ENCODE measurements around the gene PALD1. TPM values are rescaled to one million over a fixed set of nuclear protein-coding genes. Genes with fewer than 3 reads are reported as not detected.

PALD1 gene
- total RNA-seq, 1 donor from 2014 or later = 5.2 TPM

- intact Hi-C loops (cut with micrococcal nuclease) = no loop called here
- ATAC-seq (no peak), DNase-seq (no peak)
These were observed 23.3 kb upstream of the PALD1 start for GRCh38 chr10:70455213-70455630.

DNA sequence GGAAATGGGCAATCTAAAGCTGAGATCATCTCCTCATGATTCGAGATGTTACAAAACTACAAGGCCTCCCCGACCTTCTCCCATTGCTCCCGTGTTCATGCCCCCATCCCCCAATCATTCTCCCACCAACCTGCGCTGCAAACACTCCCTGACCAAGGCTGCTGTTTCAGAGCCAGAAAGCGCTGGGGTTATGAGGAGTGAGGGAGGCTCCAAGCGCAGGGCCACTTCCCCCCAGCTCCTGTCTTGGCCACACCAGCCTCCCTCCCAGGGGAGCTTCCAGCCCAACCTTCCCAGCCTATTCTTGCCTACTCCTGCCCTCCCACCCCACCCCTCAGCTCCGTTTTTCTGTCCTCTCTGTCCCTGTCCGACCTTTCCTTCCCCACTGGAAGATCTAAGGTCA is 22.4 kb upstream of the PALD1 start:
- ATAC-seq (no peak), DNase-seq (no peak)
- intact Hi-C loops (cut with micrococcal nuclease) = no loop called here

GRCh38 chr10:70457759-70458305 is 20.7 kb upstream of the PALD1 start:
- ATAC-seq = no peak
- DNase-seq = no peak
- intact Hi-C loops (cut with micrococcal nuclease) = no loop called here

DNA sequence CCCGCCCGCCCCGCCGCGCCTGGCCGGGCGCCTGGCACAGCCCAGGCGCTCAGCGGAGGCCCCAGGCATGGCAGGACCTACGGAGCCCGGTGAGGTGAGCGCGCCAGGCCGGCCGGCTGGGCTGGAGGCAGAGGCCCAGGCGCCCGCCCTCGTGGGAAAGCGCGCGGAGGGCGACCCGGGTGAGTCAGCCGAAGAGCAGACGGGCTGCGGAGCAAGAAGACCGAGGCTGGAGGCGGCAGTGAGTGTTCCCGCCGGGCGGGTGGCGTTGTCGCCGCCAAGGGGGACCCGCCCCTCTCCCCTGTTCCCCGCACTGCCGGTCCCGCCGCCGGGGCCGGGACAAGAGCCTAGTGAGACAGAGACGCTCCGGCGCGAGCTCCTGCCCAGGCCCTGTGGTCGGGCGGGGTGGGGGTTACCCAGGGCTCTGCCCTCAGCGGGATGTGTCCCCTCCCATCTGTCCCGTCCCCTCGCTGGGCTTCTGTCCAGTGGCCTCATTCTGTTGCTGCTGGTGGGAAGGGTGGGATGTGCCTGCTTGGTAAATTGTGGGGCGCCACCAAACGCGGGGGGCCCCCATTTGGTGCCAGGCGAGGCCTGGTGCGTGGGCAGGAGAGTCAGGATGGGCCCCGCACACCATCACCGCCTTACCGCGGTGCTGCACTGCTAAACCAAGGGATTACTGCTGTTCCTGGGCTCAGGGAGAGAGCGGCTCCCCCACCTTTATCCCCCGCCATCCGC is 20.1 kb upstream of the PALD1 start:
- peak; percentile 88 for DNase-seq
- ATAC-seq = peak; percentile 75
- intact Hi-C loops (cut with micrococcal nuclease) = no loop called here

DNA sequence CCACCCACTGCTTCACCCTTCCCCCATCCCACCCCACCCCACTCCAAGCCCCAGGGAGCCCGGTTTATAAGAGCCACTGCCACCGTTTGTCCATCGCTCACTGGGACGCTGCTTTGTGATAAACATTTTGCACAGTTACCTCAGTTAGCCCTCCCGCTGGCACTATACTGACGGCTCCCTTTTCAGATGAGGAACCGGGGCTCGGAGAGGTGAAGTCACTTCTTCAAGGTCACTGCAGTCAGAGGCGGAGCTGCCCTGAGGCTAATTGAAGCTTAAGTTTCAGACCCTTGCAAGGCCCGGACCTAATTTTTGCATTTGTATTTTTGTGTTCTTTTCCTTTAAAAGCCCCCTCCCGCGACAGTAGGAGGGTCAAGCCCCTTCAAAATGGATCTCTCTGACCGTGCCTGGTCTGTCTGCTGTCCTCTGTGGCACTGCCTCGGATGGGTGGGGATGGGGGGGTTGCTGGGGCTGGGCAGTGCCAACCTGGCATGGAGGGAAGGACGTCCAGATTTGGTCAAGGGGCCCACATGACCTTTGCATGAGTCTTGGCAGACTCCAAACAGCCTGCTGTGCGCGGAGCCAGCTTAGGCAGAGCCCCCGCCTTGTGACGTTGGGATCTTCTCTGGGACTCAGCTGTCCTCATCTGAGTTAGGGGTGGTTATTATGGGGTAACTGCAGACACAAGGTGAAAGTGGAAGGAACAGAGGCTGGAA is 19.4 kb upstream of the PALD1 start:
- intact Hi-C loops (cut with micrococcal nuclease) = no loop called here
- DNase-seq (peak; percentile 58), ATAC-seq (peak; percentile 63)

GRCh38 chr10:70459774-70460490 is 18.6 kb upstream of the PALD1 start:
- ATAC-seq = no peak
- DNase-seq = no peak
- intact Hi-C loops (cut with micrococcal nuclease) = loop anchor here (5.0 to 10.0 kb wide), 3 partner anchors 55 to 295 kb away; no protein-coding TSS in a partner anchor

DNA sequence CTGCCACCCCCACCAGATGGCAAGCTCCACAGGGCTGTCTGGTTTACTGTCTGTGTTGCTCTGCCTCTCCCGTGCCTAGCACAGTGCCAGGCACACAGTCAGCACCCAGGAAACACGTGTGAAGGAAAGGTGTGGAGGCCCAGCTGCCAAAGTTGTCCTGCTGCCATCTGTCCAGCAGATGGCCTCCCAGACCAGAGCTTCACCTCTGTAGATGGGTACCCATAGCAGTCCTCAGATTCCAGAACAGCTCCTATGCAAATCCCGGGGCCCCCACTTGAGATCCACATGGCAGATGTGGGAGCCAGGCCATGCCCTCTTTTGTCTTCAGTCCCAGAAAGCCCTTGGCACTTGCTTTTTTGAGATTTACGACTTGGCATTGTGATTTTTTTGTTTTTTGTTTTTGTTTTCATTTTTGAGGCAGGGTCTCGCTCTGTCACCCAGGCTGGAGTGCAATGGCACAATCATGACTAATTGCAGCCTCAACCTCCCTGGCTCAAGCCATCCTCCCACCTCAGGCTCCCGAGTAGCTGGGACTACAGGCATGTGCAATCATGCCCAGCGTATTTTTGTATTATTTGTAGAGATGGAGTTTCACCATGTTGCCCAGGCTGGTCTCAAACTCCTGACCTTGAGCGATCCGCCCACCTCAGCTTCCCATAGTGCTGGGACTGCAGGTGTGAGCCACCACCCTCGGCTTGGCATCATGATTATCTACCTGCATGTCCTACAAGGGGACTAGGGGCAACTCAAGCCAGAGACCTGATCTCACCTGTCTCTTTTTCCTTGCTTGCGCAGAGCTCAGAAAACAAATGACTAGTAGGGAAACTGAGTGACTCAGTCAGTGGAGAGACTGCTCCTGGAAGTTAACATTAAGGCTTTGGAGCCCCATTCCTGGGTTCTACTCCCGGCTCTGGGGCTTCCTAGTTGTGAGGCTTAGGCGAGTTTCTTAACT is 16.9 kb upstream of the PALD1 start:
- peak; percentile 71 for DNase-seq
- peak; percentile 56 for ATAC-seq

GRCh38 chr10:70462349-70462984 is 16.1 kb upstream of the PALD1 start:
- ATAC-seq (peak; percentile 71), DNase-seq (peak; percentile 90)
- intact Hi-C loops (cut with micrococcal nuclease) = loop anchor here (5.0 to 10.0 kb wide), 3 partner anchors 52 to 292 kb away; no protein-coding TSS in a partner anchor

More for the DNA sequence above, 16.9 kb upstream of the PALD1 start:
- intact Hi-C loops (cut with micrococcal nuclease) = loop anchor here (5.0 to 10.0 kb wide), 3 partner anchors 53 to 293 kb away; no protein-coding TSS in a partner anchor

GRCh38 chr10:70465278-70465677 is 13.3 kb upstream of the PALD1 start:
- DNase-seq (no peak), ATAC-seq (no peak)
- intact Hi-C loops (cut with micrococcal nuclease) = loop anchor here (10.0 kb wide), 2 partner anchors 50 to 290 kb away; no protein-coding TSS in a partner anchor

- intact Hi-C loops (cut with micrococcal nuclease) = loop anchor here (10.0 kb wide), 2 partner anchors 49 to 289 kb away; no protein-coding TSS in a partner anchor
- DNase-seq (no peak), ATAC-seq (no peak)
These were observed 12.7 kb upstream of the PALD1 start for GRCh38 chr10:70465832-70466231.

GRCh38 chr10:70466951-70467350 is 11.6 kb upstream of the PALD1 start:
- intact Hi-C loops (cut with micrococcal nuclease) = loop anchor here (10.0 kb wide), 2 partner anchors 48 to 288 kb away; no protein-coding TSS in a partner anchor
- DNase-seq (no peak), ATAC-seq (no peak)

GRCh38 chr10:70472799-70473454 is 5.6 kb upstream of the PALD1 start:
- intact Hi-C loops (cut with micrococcal nuclease) = no loop called here
- DNase-seq = no peak
- ATAC-seq = no peak

- no peak for DNase-seq
- ATAC-seq = no peak
- intact Hi-C loops (cut with micrococcal nuclease) = no loop called here
These were observed 3.8 kb upstream of the PALD1 start for GRCh38 chr10:70474780-70475179.

GRCh38 chr10:70475661-70476060 is 2.9 kb upstream of the PALD1 start:
- intact Hi-C loops (cut with micrococcal nuclease) = no loop called here
- no peak for ATAC-seq
- DNase-seq = no peak

DNA sequence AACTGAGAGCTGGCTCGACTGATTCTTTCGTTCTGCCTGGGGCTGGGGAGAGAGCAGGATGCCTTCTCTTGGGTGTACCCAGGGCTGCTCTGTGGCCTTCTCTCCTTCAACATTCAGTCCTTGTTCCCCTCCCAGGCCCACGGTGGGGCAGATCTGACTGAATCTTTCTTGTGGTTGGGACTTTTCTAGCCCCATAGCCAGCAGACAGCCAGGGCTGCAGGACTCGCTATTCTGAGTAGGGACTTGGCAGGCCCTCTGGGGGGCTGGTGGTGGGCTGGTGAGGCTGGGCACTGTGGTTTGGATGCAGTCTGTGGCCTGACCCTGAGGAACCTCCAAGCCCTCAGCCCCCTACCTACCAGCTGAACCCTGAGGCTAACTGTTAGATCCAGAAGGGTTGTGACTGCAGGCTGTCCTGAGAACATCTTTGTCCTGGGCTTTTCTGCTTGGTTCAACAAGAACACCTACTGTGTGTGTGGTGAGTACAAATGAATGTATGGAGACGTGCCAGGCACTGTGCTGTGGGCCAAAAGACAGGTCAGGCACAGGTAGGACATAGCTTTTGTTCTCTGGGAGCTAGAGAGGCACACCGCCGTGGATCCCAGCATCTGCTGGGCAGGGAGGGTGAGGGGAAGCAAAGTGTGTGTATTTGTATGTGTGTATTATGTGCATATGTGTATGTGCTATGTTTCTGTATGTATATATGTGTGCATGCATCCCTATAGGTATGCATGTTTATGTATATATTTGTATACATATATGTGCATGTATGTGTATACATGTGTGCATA is 2.1 kb upstream of the PALD1 start:
- intact Hi-C loops (cut with micrococcal nuclease) = no loop called here
- DNase-seq (no peak), ATAC-seq (no peak)

DNA sequence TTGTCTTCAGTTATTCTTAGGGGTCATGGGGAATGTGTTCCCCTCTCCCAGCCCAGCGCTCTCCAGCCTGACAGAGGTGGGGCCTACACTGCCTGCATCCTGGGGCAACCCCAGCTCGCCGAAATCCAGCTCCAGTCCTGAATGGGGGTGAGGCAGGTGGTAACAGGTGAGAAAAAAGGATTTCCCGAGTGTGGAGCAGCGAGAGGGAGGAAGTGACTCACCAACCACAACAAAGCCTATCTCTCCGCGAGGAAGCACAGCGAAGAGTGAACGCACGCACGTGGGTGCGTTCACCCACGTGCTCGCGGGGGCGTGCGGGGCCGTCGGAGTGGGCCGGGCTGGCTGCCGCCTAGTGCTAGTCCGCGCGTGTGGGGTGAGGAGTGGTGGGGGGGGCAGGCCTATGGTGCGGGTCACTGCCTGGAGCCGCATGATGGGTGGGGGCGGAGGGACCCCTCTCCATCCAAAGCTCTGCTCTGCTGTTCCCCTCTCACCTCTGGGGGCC is 855 bp upstream of the PALD1 start:
- intact Hi-C loops (cut with micrococcal nuclease) = no loop called here
- DNase-seq (no peak), ATAC-seq (peak; percentile 2)
